Activated T-cell treated with anti-CD3 and anti-CD28 coated beads, Interleukin-2, amount 50 U/mL, for 4 hours (primary cell): ENCODE results near the gene CD300LB. TPM values are rescaled to one million over a fixed set of nuclear protein-coding genes. Genes with fewer than 3 reads are reported as not detected.

ENCODE experiments used
- ATAC-seq, 2 donors: fragments of 200-7000 bp; cut with Tn5 transposase; one replicate each; pipeline ENCODE4 v1.10.0; 2021
- DNase-seq: peaks from one replicate; pipeline ENCODE4 v3.0.0-alpha.2; 2020
- H3K27me3 Mint-ChIP-seq: one replicate; pipeline ENCODE4 v1.8.0; 2021; ENCODE audit warnings: low read depth, mixed read lengths
- H3K36me3 Mint-ChIP-seq: one replicate; pipeline ENCODE4 v1.8.0; 2022; ENCODE audit warnings: mixed read lengths; ENCODE audit not compliant: insufficient read depth
- H3K4me1 Mint-ChIP-seq: one replicate; pipeline ENCODE4 v1.8.0; 2021; ENCODE audit warnings: low read depth, mixed read lengths
- H3K4me3 Mint-ChIP-seq: one replicate; pipeline ENCODE4 v1.8.0; 2021; ENCODE audit warnings: mild to moderate bottlenecking, moderate library complexity, mixed read lengths
- H3K9me3 Mint-ChIP-seq: one replicate; pipeline ENCODE4 v1.8.0; 2021; ENCODE audit warnings: mixed read lengths
- total RNA-seq, 3 donors: library from RNA; stranded (reverse); gene quantifications; one replicate each; pipeline ENCODE4 v1.2.1, GENCODE V29; 2021

Gene CD300LB
- total RNA-seq, 3 donors from 2014 or later: not detected

DNA sequence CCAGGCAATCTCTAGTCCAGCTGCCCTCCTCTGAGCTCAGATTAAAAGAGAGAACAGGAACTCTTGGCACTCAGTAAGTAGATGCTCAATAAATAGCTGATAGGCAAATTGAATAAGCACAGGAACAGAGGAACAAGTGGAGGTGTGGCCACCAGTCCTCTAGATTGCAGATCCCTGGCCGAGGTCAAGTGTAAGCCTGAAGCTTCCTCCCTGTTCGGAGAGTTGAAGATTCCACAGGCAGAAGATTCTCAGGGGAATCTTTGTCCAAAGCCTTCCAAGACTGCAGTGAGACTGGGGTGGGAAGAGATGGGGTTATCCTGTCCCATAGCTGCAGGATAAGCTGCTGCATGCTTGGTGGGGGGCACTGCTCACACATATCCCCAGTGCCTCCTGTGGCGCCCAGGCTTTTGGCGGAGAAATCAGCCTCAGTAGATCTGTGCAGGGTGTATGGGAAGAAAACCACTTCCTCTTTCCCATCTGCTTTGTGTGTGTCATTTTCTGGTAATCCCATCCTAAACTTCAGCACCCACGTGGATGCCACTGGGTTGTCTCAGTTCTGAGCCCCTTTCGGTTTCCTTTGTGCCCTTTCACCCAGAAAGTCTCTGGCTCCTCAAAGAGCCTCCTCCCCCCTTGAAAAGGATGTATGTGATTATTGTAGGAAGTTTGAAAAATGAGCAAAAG, 52.7 kb downstream of the CD300LB start:
- Mint-ChIP-seq H3K27me3 (no peaks in the 10 kb centered on the region), H3K4me3 (no peak overlapping the region), H3K9me3 (peaks cover 10% of the 10 kb centered on the region), H3K36me3 (peaks cover 23% of the 10 kb centered on the region), H3K4me1 (peaks cover 53% of the 10 kb centered on the region)
- ATAC-seq (peak; percentile 65 to 71), DNase-seq (no peak)

DNA sequence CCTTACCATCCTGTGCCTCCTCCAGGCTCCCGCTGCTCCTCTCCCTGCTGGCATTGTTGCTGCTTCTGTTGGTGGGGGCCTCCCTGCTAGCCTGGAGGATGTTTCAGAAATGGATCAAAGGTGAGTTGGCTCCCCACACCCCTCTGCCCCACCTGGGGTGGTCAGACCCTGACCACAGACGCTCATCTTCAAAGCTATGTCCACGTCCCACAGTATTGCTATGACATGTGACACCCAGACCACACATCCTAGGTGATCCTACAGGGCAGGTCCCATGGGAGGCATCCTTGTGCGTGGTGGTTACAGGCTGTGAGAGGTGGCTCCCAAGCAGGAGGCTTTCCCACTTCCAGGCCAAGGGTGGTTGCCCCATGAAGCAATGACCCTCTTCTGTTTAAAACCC, 53.9 kb downstream of the CD300LB start:
- Mint-ChIP-seq H3K27me3 (no peaks in the 10 kb centered on the region), H3K4me3 (no peak overlapping the region), H3K36me3 (peaks cover 19% of the 10 kb centered on the region), H3K4me1 (peaks cover 60% of the 10 kb centered on the region), H3K9me3 (peaks cover 10% of the 10 kb centered on the region)
- ATAC-seq (no peak), DNase-seq (no peak)

GRCh38 chr17:74475189-74475588, 56.1 kb downstream of the CD300LB start:
- DNase-seq: no peak
- no peak for ATAC-seq
- no peak overlapping the region for H3K4me3 Mint-ChIP-seq
- H3K4me1 Mint-ChIP-seq: peaks cover 73% of the 10 kb centered on the region
- H3K36me3 Mint-ChIP-seq: peaks cover 26% of the 10 kb centered on the region
- peaks cover 10% of the 10 kb centered on the region for H3K9me3 Mint-ChIP-seq
- H3K27me3 Mint-ChIP-seq: no peaks in the 10 kb centered on the region

DNA sequence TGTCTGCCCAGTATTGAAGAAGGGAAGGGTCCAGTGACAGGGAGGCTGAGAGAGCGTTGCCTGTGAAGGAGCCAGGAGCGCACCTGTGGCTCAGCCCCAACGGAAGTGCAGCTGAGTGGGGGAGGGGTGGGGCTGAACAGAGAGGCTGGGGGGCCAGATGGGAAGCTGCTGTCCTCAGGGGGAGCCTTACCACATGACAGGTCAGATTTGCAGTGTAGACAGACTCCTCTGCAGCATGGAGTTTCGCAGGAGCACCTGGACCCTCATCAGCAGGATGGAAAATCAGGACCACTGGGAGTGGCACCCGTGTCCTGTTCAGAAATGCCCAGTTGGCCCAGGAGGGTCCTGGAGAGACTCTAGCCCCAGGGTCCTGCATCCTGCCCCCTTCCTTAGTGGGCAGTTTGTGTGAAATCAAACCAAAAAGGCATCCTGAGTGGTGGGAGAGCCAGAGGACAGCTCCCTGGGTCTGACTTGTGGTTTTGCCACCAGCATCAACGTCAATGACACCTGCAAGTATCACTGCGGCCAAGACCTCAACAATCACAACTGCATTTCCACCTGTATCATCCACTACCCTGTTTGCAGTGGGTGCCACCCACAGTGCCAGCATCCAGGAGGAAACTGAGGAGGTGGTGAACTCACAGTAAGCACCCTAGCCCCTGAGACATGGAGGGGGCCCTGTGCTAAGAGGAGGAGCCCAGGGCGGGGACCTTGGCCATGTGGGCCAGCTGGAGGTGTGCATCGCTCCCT, 57.1 kb downstream of the CD300LB start:
- Mint-ChIP-seq H3K9me3 (peaks cover 10% of the 10 kb centered on the region), H3K4me1 (peaks cover 71% of the 10 kb centered on the region), H3K36me3 (peaks cover 30% of the 10 kb centered on the region), H3K4me3 (peak overlapping the region; percentile 55), H3K27me3 (no peaks in the 10 kb centered on the region)
- DNase-seq (no peak), ATAC-seq (peak in 1 of 2 donors; percentile 40)

DNA sequence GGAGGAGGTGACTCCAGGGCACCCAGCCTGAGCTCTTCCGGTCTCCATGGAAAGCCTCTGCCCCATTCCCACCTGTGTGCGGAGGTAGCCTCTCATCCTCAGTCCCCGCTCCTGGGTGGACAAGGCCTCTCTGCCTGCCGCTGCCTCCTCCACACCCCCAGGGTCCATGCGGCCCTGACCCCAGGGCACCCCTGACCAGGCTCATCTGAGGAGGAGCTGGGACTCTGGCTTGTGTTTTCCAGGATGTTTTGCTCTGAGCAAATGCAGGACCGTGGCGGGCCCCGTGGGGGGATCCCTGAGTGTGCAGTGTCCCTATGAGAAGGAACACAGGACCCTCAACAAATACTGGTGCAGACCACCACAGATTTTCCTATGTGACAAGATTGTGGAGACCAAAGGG, 58.0 kb downstream of the CD300LB start:
- Mint-ChIP-seq H3K36me3 (peaks cover 30% of the 10 kb centered on the region), H3K4me3 (peak overlapping the region; percentile 55), H3K27me3 (no peaks in the 10 kb centered on the region), H3K9me3 (peaks cover 10% of the 10 kb centered on the region), H3K4me1 (peaks cover 63% of the 10 kb centered on the region)
- ATAC-seq (no peak), DNase-seq (no peak)

DNA sequence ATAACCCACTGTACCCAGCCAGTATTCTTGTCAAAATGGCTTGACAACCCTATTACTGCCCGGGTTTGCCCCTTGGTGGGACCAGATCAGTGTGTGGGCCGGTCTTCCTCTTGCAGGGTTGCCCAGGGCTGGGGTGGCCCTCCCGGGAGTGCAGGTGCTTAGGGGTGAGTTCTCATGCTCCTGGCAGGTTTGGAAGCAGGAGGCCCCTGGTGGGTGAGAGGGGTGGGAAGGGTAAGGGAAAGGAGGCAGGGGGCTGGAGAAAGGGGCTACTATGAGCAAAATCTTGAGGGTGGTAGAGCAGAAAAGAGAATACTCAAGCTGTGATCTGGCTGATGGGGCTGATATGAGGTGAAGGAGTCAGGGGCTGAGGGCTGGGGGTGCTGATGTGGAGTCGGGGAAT, 58.4 kb downstream of the CD300LB start:
- no peak for DNase-seq
- H3K27me3 Mint-ChIP-seq: no peaks in the 10 kb centered on the region
- peaks cover 10% of the 10 kb centered on the region for H3K9me3 Mint-ChIP-seq
- H3K4me3 Mint-ChIP-seq: no peak overlapping the region
- no peak for ATAC-seq
- peaks cover 30% of the 10 kb centered on the region for H3K36me3 Mint-ChIP-seq
- peaks cover 59% of the 10 kb centered on the region for H3K4me1 Mint-ChIP-seq

- Mint-ChIP-seq H3K9me3 (peaks cover 7% of the 10 kb centered on the region), H3K36me3 (peaks cover 26% of the 10 kb centered on the region), H3K27me3 (no peaks in the 10 kb centered on the region), H3K4me1 (peaks cover 57% of the 10 kb centered on the region), H3K4me3 (no peak overlapping the region)
- ATAC-seq (no peak), DNase-seq (no peak)
Measured at GRCh38 chr17:74471341-74471740, 59.9 kb downstream of the CD300LB start.

Other genes with a start within 250 kb of the CD300LB start
- not detected for gene KIF19, start 205.2 kb downstream of the CD300LB start, total RNA-seq
- gene BTBD17, start 169.6 kb downstream of the CD300LB start, total RNA-seq: not detected
- not detected for gene GPR142, start 164.0 kb downstream of the CD300LB start, total RNA-seq
- under 1 TPM; 0.49 to 0.76 (median 0.63) TPM for gene GPRC5C, start 99.4 kb downstream of the CD300LB start, total RNA-seq
- gene CD300A, start 64.8 kb downstream of the CD300LB start, total RNA-seq: 1 to 10 TPM; 1.3 to 2.6 (median 2.1) TPM
- not detected for gene CD300C, start 14.6 kb upstream of the CD300LB start, total RNA-seq
- not detected for gene CD300H, start 36.0 kb upstream of the CD300LB start, total RNA-seq
- gene CD300LD, start 60.8 kb upstream of the CD300LB start, total RNA-seq: not detected
- not detected for gene CD300E, start 92.3 kb upstream of the CD300LB start, total RNA-seq
- not detected for gene CD300LF, start 181.4 kb upstream of the CD300LB start, total RNA-seq
- gene RAB37, start 205.8 kb upstream of the CD300LB start, total RNA-seq: under 1 TPM; 0.29 to 0.98 (median 0.33) TPM
- 100 to 1,000 TPM; 124 to 138 (median 137) TPM for gene NHERF1, start 217.2 kb upstream of the CD300LB start, total RNA-seq
- 10 to 100 TPM; 63.1 to 68.7 (median 65.9) TPM for gene NAT9, start 244.9 kb upstream of the CD300LB start, total RNA-seq